Keratinocyte (primary cell): ENCODE data around the gene HIVEP1. TPM values are rescaled to one million over a fixed set of nuclear protein-coding genes. Genes with fewer than 3 reads are reported as not detected.

Experiments used
- DNase-seq: peaks from one replicate; pipeline ENCODE4 v3.0.0-alpha.2; 2011; ENCODE audit warnings: low read depth, missing footprints, low spot score
- FAIRE-seq: peaks from 2 replicates; lab custom pipeline; 2011; peaks lifted over from hg19 to GRCh38; lab: Jason Lieb, UNC
- H2AFZ ChIP-seq: 2 replicates; pipeline ENCODE4 v1.6.0; 2012; ENCODE audit warnings: low read length, control low read depth, inconsistent platforms; ENCODE audit not compliant: control insufficient read depth
- H3K27ac ChIP-seq: 2 replicates; pipeline ENCODE4 v1.5.1; 2011; ENCODE audit warnings: low read length; ENCODE audit not compliant: control insufficient read depth, insufficient read depth
- H3K27me3 ChIP-seq: 3 replicates; pipeline ENCODE4 v1.6.0; 2011; ENCODE audit warnings: low read length; ENCODE audit not compliant: control insufficient read depth, insufficient read depth; ENCODE audit errors: extremely low read depth
- H3K36me3 ChIP-seq, 2 experiments: 2 replicates in 1 of 2; 3 replicates in 1 of 2; pipeline ENCODE4 v1.5.1; 2011; ENCODE audit warnings: low read length in 2 of 2, mild to moderate bottlenecking in 1 of 2; ENCODE audit not compliant: control insufficient read depth in 2 of 2, insufficient read depth in 2 of 2; ENCODE audit errors: extremely low read depth in 1 of 2
- H3K4me1 ChIP-seq: 3 replicates; pipeline ENCODE4 v1.5.1; 2011; ENCODE audit warnings: low read length; ENCODE audit not compliant: control insufficient read depth, insufficient read depth; ENCODE audit errors: extremely low read depth
- H3K4me2 ChIP-seq: 3 replicates; pipeline ENCODE4 v1.6.0; 2011; ENCODE audit warnings: low read depth, low read length; ENCODE audit not compliant: control insufficient read depth, insufficient read depth; ENCODE audit errors: extremely low read depth
- H3K4me3 ChIP-seq, 3 experiments: fragments of 200-600 bp in 1 of 3; sonication (generic) in 1 of 3; 2 replicates in 2 of 3; 3 replicates in 1 of 3; pipeline ENCODE4 v1.5.1; 2011 to 2016; ENCODE audit warnings: low read length in 3 of 3, mild to moderate bottlenecking in 3 of 3, control low read depth in 2 of 3, inconsistent platforms in 1 of 3, low read depth in 1 of 3, mixed read lengths in 1 of 3, mixed run types in 1 of 3, moderate library complexity in 1 of 3; ENCODE audit not compliant: control insufficient read depth in 2 of 3, insufficient read depth in 2 of 3; ENCODE audit errors: extremely low read depth in 1 of 3
- H3K79me2 ChIP-seq: 2 replicates; pipeline ENCODE4 v1.6.0; 2012; ENCODE audit warnings: low read length; ENCODE audit not compliant: control insufficient read depth, insufficient read depth
- H3K9ac ChIP-seq: 3 replicates; pipeline ENCODE4 v1.6.0; 2011; ENCODE audit warnings: low read length; ENCODE audit not compliant: control insufficient read depth, insufficient read depth; ENCODE audit errors: extremely low read depth
- H3K9me1 ChIP-seq: 3 replicates; pipeline ENCODE4 v1.6.0; 2011; ENCODE audit warnings: low read length; ENCODE audit not compliant: control insufficient read depth, insufficient read depth; ENCODE audit errors: extremely low read depth
- H3K9me3 ChIP-seq: 2 replicates; pipeline ENCODE4 v1.5.1; 2012; ENCODE audit warnings: low read depth, low read length; ENCODE audit not compliant: control insufficient read depth
- H4K20me1 ChIP-seq: 3 replicates; pipeline ENCODE4 v1.6.0; 2011; ENCODE audit warnings: low read length; ENCODE audit not compliant: control insufficient read depth, insufficient read depth; ENCODE audit errors: extremely low read depth
- EZH2 ChIP-seq: IDR thresholded peaks from one replicate; pipeline ENCODE4 v1.6.1; 2012; ENCODE audit warnings: inconsistent platforms, mild to moderate bottlenecking, low read length, moderate library complexity
- dilution Hi-C: fragments of 300-500 bp; cut with MboI; formaldehyde crosslinking; loops from one replicate; pipeline ENCODE4 v1.7.0; 2020; ENCODE audit warnings: low sequenced_read_pairs; ENCODE audit not compliant: extremely low pct_ligation_motif_present
- polyA plus RNA-seq, 5 experiments: library from polyadenylated mRNA; depleted of rRNA in 3 of 5; stranded (reverse) in 3 of 5; stranded (forward) in 1 of 5; unstranded in 1 of 5; fragments of >200 nt; gene quantifications; 1 replicate in 1 of 5; 2 replicates in 3 of 5; 3 replicates in 1 of 5; pipeline versions ENCODE4 v1.2.1 to v1.2.3, GENCODE V29; 2011 to 2012; ENCODE audit warnings: missing spikeins in 2 of 5, low read depth in 1 of 5, low replicate concordance in 1 of 5
- TF ChIP-seq, protein P1 (sequence below), 3 experiments: IDR thresholded peaks in 1 of 3; conservative IDR thresholded peaks in 1 of 3; optimal IDR thresholded peaks in 1 of 3; 2 replicates in 2 of 3; 3 replicates in 1 of 3; pipeline versions ENCODE3 to v1.5.1; 2011; ENCODE audit warnings: low read length in 3 of 3, mild to moderate bottlenecking in 3 of 3, moderate library complexity in 2 of 3, control low read depth in 1 of 3, inconsistent platforms in 1 of 3; ENCODE audit not compliant: insufficient read depth in 2 of 3; ENCODE audit errors: extremely low read depth in 1 of 3

HIVEP1 gene
- polyA plus RNA-seq, 1 donor (not counting 4 experiments of a cell fraction or from before 2014, with no cell fraction given), result 13.7 TPM

DNA sequence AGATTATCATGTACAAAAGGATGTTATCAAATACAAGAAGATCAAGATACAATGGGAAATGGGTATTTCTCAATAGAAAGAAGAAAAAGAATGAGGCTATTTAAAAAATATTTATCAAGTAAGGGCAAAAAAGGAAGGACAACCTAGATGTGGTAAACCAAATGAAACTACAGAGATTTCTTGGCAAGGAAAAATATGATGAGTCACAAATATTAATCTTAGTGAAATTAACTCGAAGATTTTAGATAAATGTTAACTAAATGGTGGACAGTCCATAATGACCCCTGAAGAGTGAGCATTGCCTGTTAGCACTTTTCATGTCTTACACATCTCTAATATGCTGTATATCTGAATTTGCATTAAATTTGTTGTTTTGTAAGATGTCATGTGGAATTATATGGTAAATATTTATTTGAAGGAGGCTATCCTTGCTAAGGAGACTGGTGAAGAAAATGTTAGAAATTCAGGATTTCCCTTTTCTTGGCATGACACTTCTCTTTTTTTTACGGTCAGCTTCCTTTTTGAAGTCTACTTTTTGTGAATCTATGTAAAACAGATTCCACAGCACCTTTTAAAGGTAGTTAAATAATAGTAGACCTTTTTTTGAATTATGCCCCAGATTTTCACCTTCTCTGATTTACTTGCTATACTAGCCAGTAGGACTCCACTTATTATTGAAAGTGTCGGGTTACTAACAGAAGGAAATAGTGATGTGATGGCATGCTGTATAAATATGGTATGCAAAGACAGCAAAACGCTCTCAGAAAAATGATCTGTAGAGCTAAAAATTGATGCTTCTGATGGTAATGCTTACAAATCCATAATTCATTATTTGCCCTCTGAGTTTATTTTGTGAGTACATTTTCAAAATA, 120.5 kb downstream of the HIVEP1 start:
- H3K36me3 ChIP-seq, result peaks cover 2 to 4% of the 10 kb centered on the region in 2 experiments
- no peak overlapping the region for H3K9ac ChIP-seq
- TF ChIP-seq, protein P1, sequence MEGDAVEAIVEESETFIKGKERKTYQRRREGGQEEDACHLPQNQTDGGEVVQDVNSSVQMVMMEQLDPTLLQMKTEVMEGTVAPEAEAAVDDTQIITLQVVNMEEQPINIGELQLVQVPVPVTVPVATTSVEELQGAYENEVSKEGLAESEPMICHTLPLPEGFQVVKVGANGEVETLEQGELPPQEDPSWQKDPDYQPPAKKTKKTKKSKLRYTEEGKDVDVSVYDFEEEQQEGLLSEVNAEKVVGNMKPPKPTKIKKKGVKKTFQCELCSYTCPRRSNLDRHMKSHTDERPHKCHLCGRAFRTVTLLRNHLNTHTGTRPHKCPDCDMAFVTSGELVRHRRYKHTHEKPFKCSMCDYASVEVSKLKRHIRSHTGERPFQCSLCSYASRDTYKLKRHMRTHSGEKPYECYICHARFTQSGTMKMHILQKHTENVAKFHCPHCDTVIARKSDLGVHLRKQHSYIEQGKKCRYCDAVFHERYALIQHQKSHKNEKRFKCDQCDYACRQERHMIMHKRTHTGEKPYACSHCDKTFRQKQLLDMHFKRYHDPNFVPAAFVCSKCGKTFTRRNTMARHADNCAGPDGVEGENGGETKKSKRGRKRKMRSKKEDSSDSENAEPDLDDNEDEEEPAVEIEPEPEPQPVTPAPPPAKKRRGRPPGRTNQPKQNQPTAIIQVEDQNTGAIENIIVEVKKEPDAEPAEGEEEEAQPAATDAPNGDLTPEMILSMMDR (optimal IDR thresholded peaks at IDR 0.05 in 1 of 3, IDR thresholded peaks at IDR 0.05 in 1 of 3, conservative IDR thresholded peaks at IDR 0.05 in 1 of 3; ENCODE audit: extremely low read depth in 1 of 3, insufficient read depth in 2 of 3, low read length in 3 of 3), result no peak
- TF ChIP-seq EZH2, result no peak
- H3K4me2 ChIP-seq, result no peak overlapping the region
- no peaks in the 10 kb centered on the region for H3K9me3 ChIP-seq
- H3K27ac ChIP-seq, result no peak overlapping the region
- no peak overlapping the region for H2AFZ ChIP-seq
- no peaks in the 10 kb centered on the region for H4K20me1 ChIP-seq
- H3K4me3 ChIP-seq, result no peak overlapping the region
- FAIRE-seq (no peak), DNase-seq (no peak)
- no peaks in the 10 kb centered on the region for H3K79me2 ChIP-seq
- H3K27me3 ChIP-seq, result no peaks in the 10 kb centered on the region
- no peaks in the 10 kb centered on the region for H3K9me1 ChIP-seq
- peaks cover 5% of the 10 kb centered on the region for H3K4me1 ChIP-seq
- dilution Hi-C loops, result no loop called here

DNA sequence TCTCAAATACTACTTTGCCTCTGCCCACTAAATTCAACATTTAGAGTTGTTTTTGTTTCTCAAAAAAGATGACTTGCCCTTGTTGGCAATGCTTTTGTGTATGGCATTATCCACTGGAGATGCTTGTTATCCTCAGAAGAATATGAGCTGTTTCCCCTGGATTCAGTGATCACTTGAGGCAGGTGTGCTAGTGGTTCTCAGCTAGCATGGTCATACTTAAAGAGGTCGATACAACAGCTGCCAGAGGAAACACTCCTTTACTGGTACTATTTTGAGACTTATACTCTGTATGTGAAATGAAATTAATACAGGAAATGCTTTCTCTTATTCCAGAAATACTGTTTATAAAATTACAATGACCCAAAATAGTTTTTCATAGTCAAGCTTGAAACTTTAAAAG, 122.5 kb downstream of the HIVEP1 start:
- H3K4me2 ChIP-seq, result no peak overlapping the region
- H3K4me3 ChIP-seq, result no peak overlapping the region
- DNase-seq (no peak), FAIRE-seq (no peak)
- H4K20me1 ChIP-seq, result no peaks in the 10 kb centered on the region
- H3K27ac ChIP-seq, result no peak overlapping the region
- TF ChIP-seq EZH2, result no peak
- TF ChIP-seq, protein P1 (optimal IDR thresholded peaks at IDR 0.05 in 1 of 3, IDR thresholded peaks at IDR 0.05 in 1 of 3, conservative IDR thresholded peaks at IDR 0.05 in 1 of 3; ENCODE audit: extremely low read depth in 1 of 3, insufficient read depth in 2 of 3, low read length in 3 of 3), result no peak
- no peaks in the 10 kb centered on the region for H3K79me2 ChIP-seq
- no peak overlapping the region for H3K9ac ChIP-seq
- H3K9me3 ChIP-seq, result no peaks in the 10 kb centered on the region
- no peaks in the 10 kb centered on the region for H3K27me3 ChIP-seq
- no peaks in the 10 kb centered on the region for H3K9me1 ChIP-seq
- dilution Hi-C loops, result no loop called here
- no peak overlapping the region for H2AFZ ChIP-seq
- H3K36me3 ChIP-seq, result peaks cover 10% of the 10 kb centered on the region in 2 experiments
- H3K4me1 ChIP-seq, result peaks cover 5% of the 10 kb centered on the region
